GM21447 (cell line): ENCODE measurements around the gene TTC19.
A peak's percentile ranks its signal among the peaks of the same experiment; 100 is the strongest.
"Not testable (repeated sequence)": the region's sequence is repeated elsewhere in the genome, so short reads cannot be mapped to it uniquely, and the experiment has no call there.

Source experiments
- ATAC-seq: cut with Tn5 transposase; IDR thresholded peaks from one replicate; pipeline ENCODE4 v1.9.1; 2021; ENCODE audit not compliant: unreplicated experiment

Gene TTC19

DNA sequence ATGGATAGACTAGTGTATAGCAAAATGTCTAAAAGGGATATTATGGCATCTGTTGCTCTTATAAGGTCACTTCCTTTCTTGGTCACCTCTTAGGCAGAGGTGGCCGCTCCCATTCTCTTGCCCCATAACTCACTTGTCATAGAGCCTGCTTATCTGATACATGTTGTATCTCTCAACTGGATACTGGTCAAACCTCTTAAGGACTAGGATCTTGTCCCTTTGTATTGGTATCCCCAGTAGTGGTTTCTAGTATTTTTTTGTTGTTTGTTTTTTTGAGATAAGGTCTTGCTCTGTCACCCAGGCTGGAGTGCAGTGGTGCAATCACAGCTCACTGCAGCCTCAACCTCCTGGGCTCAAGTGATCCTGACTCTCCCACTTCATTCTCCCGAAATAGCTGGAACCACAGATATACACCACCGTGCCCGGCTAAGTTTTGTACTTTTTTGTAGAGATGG lies 27.1 kb upstream of the TTC19 start:
- ATAC-seq, result no peak

DNA sequence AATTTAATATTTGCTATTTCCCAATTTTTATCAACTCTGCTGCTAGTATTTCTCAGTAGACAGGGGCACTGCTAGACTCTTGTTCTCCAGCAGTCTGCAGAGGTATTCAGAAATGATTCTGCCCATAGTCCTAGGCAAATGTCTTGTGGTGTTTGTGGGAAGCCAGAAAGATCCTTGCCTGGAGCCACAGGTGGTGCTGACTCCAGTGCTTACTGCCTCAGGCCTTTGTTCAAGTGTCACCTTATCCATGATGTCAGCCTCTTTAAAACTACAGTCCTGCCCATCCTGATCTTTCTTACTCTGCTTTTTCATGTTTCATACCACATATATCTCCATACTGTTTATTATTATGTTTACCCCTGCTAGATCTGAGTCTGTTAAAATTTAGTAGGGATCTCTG lies 26.6 kb upstream of the TTC19 start:
- no peak for ATAC-seq

DNA sequence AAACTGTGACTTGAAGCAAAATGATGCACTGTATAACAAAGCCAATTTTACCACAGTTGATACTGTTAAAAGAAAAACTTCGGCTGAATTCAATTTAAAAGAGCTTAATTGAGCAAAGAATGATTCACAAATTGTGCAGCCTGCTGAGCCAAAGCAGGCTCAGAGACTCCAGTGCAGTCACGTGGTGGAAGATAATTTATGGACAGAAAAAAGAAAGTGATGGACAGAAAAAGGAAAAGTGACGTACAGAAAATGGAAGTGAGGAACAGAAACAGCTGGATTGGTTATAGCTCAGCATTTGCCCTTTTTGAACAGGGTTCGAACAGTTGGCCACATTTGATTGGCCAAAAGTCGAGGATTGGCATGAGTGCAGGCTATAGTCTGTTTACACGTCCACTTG lies 25.8 kb upstream of the TTC19 start:
- no peak for ATAC-seq

DNA sequence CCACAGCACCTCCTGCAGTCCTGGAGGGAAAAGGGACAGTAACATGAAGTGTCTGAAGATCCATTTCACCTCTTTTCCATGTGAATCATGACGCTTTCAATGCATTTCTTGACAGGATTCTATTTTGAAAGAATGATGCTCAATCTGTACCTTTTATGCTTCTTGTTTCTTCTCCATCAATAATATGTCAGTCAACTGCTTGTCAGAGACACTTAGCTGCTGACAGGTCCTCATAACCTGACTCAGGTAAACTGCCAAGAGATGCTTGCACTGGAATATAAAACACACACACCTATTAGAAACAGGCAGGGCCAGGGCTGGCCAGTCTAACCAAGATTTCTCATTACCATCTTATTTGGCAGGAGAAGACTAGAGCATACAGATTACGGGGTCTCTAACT lies 21.7 kb upstream of the TTC19 start:
- no peak for ATAC-seq

DNA sequence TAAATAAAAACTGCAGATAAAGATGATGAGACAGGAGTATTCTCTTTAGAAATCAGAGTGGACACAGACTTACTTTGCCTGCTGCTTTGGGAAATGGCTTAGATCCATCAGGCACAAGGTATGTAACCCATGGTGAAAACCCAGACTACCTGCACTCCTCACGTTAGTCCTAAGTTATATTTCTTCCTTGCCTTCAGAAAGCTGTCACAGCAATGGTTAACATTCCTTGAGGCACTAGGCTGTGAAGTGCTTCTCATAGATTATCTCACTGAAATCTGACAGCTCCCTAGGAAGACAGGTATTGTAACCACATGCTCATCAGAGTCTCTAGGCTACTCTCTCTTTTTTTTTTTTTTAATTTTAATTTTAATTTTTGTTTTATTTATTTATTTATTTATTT lies 21.0 kb upstream of the TTC19 start:
- ATAC-seq, result no peak

DNA sequence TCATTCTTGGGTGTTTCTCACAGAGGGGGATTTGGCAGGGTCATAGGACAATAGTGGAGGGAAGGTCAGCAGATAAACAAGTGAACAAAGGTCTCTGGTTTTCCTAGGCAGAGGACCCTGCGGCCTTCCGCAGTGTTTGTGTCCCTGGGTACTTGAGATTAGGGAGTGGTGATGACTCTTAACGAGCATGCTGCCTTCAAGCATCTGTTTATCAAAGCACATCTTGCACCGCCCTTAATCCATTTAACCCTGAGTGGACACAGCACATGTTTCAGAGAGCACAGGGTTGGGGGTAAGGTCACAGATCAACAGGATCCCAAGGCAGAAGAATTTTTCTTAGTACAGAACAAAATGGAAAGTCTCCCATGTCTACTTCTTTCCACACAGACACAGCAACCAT lies 20.6 kb upstream of the TTC19 start:
- ATAC-seq, result not testable (repeated sequence)

DNA sequence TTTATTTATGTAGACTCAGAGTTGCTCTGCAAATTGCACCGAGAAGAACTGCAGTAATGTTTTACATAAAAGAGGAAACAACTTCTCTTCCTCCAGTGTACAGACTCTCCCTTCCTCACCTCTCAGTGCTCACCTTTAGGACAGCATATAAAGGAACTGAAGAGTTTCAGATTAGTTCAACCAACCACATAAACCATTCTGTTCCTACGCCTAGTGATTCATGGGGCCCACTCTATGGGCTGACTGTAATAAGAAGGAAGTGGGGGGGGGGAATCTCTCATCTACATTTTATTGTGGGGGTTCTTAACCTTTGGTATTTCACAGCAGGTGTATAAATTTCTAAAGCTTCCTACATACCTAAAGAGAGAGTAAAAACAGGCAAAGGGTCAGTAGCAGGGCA lies 18.4 kb upstream of the TTC19 start:
- ATAC-seq, result peak; percentile 95

DNA sequence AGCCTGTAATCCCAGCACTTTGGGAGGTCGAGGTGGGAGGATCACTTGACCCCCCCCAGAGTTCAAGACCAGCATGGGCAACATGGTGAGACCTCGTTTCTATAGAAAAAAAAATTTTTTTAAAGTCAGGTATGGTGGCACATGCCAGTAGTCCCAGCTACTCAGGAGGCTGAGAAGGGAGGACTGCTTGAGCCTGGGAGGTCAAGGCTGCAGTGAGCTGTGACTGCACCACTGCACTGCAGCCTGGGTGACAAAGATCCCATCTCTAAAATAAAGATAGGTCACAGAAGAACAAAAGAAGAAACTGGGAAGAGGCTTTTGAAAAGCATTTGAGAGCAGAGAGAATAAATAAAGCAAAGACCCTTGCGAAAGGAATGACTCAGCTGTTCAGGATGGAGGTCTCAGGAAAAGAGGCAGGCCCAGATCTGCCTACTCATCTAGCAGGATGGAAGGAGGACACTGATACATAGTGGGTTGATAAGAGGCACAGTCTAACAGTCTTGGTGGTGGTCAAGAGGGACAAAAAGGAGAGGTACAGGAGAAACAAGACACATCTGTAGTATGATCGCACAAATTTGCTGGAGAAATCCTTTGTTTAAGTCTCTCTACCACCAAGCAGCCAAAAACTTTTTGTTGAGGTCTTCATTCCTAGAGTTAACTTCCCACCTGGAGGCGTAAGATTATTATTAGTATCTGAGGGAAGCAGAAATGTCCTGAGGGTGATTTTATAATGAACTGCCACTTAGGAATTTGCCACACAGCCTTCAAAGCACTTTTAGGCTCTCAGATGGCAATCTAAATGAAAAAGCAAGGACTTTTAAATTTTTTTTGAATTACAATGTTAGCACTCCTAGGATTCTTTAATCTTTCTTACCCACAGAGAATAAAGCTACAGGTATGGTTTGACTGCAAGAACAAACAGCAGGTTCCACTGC lies 17.7 kb upstream of the TTC19 start:
- ATAC-seq, result no peak

DNA sequence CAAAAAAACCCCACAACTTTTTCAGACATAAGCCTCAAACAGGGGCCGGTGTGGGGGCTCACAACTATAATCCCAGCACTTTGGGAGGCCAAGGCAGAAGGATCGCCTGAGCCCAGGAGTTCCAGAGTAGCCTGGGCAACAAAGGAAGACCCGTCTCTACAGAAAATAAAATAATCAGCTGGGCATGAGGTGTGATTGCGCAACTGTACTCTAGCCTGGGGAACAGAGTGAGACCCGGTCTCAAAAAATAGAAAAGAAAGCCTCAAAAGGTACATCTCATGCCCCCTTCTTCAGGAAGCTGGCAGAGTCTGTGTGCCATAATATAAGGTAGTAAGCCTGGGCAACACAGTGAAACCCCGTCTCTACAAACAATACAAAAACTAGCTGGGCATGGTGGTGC lies 3.3 kb upstream of the TTC19 start:
- no peak for ATAC-seq

DNA sequence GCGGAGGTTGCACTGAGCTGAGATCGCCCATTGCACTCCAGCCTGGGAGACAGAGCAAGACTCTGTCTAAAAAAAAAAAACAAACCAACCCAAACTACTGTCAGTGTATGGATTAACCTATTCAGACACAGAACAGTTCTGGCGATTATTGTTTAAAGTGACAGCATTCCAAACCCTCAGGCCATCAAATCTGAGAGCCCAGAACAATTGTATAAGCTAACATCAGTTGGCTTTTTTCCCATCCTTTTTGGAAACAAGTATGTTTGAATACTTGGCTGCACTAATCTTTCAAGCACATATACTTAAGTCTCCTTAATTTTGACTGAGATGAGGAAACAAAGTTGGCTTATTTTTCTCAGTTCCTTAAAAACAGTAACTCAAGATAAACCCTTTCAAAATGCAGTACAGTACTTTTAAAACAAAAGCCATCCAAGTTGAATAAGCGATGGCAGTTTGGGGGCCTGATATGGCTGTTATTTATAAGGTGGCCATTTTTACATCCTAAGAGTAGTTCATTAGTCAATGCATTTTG lies 1.5 kb upstream of the TTC19 start:
- no peak for ATAC-seq

DNA sequence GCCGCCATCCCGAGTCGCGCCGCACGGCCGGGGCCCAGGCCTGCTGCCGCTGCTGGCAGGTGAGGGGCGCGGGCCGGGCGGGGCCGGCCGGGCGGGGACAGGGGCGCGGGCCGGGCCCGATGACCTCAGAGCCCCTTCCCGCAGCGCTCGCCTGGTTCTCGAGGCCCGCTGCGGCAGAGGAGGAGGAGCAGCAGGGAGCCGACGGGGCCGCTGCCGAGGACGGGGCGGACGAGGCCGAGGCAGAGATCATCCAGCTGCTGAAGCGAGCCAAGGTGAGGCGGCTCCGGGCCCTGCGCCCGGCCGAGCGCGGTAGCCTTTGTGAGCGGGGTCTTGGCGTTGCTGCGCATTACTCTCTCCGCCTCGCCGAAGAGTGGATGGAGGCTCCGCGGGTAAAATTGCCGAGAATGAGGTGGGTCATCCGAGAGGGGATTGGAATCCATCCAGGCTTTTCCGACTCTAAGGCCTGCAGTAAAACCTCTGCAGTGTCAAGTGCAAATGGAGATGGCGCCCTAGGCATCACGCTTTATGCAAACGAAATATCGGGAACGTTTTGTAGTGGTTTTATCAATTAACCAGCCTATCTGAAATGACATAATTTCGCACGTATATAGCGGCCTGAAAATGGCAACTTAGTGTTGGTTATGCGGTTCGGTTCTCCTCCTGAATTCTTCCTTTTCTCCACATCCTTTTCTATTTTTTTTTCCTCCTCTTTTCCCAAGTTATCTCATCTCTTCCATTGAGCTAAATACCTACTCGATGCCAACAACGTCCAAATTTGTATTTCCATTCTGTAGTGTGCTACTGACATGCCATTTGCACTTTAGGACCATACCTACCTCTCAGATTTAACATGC lies 577 bp downstream of the TTC19 start:
- ATAC-seq, result peak; percentile 23

DNA sequence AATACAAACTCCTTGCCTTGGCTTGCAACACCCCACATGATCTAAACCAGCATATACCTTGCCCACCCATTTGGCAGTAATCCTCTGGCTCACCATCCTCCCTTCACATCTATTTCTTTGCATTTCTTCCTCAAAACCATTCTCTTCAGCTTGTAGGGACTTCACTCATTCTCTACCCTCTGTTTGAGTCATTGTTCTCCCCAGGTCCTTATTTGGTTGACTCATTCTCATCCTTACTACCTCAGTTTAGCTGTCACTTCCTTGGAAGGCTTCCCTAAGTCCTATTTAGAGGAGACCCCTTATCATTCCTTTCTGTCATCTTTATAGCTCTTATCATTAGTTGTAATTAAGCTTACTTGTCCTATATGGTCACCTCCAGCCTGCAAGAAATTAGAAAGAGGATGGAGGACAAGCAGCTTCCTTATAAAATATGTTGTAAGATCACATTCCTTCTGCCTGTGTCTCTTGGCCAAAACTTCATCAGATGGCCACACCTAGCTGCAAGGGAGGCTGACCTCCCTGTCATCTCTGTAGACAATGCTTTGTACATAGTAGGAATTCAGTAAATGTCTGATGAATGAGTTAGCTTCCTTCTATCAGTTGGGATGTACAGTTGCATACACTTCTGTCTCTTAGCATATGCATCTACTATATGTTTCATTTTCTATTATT lies 1.7 kb downstream of the TTC19 start:
- no peak for ATAC-seq

DNA sequence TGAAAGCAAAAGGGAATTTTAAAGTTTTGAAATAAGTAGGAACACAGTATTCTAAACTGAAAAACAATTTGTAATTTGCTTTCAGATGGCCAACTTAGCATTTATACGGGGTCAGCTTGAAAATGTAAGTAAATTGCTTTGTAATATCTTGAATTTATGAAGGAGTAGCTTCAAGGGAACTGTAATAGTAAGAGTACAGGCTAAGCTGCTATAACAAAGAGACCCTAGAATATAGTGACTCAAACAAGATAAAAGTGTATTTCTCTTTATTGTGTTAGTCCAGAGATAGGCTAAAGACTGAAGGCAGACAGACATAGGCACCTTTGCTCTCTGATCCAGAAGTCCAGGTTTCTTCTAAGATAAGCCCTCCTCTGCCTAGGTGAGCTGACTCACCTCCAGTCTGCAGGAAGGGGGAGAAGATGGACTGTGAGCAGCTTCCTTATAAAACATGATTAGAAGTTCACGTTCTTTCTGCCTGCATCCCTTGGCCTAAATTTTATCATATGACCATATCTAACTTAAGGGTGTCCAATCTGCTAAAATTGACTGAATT lies 3.2 kb downstream of the TTC19 start:
- no peak for ATAC-seq

DNA sequence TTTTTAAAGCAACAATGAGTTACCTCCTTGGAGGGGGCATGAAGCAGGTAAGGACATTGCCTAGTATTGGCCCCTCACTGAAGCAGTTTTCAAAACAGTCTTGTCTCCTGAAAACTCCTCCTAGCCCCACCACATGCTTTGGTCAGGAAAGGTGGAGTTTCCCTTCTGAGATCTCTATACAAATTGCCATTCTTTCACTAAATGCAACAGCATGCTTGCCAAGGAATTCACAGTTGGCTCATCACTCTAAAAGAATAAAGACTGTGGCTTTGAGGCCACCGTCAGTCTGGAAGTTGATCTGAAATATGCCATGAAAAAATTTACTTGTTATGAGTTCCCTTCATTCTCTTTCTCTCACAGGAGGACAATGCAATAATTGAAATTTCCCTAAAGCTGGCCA lies 4.2 kb downstream of the TTC19 start:
- no peak for ATAC-seq

DNA sequence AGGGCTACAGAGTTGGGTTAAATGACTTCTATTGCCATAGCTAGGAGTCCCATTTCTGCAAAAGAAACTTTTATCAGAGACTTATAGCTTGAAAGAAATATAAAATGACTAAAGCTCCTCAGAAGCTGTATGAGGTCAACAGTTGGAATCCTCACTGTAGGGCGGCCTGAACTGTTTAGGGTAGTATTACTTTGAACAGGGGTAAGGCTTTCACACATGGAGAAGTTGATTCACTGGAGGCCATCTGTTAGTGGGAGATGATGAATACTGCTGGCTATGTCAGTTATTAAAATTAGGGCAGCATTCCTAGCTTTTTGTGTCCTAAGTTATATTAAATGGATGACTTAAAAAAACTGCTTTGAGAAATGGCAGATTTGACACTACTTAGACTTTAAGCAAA lies 6.0 kb downstream of the TTC19 start:
- ATAC-seq, result no peak

DNA sequence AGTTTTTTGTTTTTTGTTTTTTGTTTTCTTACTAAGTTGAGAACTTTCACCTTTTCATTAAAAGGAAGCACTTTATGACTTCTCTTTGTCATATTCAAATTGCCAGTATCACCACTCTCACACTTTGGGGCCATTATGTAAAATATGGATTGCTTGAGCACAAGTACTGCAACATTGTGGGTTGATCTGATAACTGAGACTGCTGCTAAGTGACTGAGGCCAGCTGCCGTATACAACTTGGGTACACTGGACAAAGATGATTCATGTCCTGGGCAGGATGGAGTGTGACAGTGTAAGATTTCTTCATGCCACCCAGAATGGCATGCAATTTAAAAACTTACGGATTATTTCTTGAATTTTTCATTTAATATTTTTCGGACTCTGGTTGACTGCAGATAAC lies 7.8 kb downstream of the TTC19 start:
- ATAC-seq, result no peak

DNA sequence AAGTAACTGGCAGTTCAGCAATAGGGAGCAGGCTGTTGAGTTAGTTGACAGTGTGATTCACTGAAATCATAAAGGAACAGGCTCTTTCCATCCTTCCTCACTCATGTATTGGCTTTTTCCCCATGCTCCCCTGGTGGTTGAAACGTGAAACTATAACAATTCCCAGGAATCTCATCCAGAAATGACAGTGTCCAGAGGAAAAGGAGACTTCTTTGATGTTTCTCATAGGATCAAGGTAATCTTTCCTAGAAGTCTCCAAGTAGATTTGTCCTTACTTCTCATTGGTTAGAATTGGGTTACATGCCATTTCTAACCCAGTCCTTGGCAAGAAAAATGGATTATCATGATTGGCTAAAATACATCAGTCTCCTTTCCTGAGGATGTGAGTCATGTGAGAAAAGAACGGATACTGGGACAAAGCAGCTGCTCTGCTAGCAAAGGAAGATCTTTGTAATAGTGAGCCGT lies 14.4 kb downstream of the TTC19 start:
- no peak for ATAC-seq

DNA sequence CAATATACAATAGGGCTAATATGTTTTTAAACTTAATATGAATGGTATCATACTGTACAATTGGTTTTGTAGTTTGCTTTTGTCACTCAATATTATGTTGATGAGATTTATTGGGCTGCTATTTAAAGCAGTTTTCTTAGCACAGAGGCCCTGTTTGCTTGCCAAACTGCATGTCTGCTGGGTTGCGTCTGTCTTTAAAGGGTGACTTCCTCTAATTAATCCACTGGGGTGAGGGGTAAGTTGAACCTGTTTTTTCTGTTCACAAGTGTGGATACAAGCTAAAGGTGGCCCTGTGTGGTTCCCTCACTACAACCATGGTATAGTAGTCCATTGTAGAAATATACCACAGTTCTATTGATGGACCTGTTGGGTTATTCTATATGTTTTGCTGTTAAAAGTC lies 19.7 kb downstream of the TTC19 start:
- no peak for ATAC-seq

DNA sequence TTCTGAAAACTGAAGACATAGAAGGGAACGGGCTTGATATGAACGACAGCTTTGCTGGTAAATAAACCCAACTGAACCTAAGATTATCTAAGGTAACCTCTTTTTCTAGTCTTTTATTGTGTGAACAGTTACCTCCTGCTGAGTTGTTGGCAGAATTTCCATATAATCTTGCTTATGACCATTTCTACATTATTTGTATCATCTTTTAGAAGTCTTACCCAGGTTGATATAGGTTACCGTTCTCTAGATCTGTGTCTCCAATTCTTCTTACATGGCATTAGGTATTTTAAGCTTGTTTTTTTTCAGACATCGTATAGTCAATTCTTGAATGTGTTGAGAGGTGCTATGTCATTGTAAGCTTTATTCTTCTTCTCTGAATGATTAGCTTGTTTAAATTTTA lies 24.3 kb downstream of the TTC19 start:
- no peak for ATAC-seq

DNA sequence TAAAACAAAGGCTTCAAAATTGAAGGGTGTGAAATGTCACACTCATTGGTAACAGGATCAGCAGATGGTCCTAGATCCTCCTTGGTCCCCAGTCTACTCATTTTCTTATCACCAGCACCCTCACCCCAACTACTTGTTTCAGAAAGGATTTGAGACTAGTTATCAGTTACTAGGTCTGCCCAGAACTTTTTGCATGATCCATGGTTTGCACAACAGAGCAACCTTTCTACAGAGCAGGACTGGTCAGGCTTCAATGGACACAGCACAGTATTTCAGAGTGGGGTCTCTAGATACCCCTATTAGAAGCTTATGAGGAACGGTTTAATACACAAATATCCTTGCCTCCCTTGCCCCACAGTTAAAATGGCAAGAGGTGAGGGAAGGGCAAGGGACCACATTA lies 25.6 kb downstream of the TTC19 start:
- ATAC-seq, result no peak

DNA sequence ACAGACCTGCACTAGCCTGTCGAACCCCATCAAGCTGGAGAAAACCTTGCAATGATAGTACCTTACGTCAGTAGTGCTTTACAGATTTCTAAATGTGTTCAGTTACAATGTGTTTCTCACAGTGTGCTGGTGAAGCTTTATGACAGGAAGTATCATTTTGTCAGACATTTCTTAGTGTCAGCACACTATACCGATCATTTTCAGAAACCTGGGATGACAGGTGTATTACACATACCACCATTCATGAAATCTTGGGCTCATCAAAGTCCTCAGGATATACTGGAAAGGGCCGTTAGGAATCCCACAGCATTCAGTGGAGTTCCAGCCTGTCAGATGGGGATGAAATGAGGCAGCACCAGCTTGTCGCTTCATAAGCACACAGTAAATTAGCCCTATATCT lies 27.3 kb downstream of the TTC19 start:
- ATAC-seq, result no peak
